OCI-LY7 (cell line): ENCODE data around the gene COPS6.

Experiments used
- CTCF ChIP-seq: fragments of 200-600 bp; sonication (generic); conservative IDR thresholded peaks from 2 replicates; pipeline ENCODE4 v1.5.1; 2014; ENCODE audit warnings: mild to moderate bottlenecking, antibody characterized with exemption, low read length, moderate library complexity, mixed read lengths
- EZH2phosphoT487 ChIP-seq: fragments of 200-600 bp; sonication (generic); IDR thresholded peaks from 2 replicates; pipeline ENCODE4 v1.6.1; 2018; ENCODE audit warnings: low read depth, borderline replicate concordance, mild to moderate bottlenecking, mixed run types, antibody characterized with exemption, low read length, moderate library complexity, mixed read lengths

- TF ChIP-seq CTCF (no peak), EZH2phosphoT487 (no peak)
These were observed 52.8 kb downstream of the COPS6 start for GRCh38 chr7:100141555-100141949.
